AG08395 (cell line): ENCODE data around the gene CLINT1.
"Not testable (repeated sequence)": the region's sequence is repeated elsewhere in the genome, so short reads cannot be mapped to it uniquely, and the experiment has no call there.

ENCODE experiments used
- DNase-seq: peaks from one replicate; pipeline ENCODE4 v3.0.0; 2012; ENCODE audit warnings: mixed read lengths, low spot score

CLINT1 gene

DNA sequence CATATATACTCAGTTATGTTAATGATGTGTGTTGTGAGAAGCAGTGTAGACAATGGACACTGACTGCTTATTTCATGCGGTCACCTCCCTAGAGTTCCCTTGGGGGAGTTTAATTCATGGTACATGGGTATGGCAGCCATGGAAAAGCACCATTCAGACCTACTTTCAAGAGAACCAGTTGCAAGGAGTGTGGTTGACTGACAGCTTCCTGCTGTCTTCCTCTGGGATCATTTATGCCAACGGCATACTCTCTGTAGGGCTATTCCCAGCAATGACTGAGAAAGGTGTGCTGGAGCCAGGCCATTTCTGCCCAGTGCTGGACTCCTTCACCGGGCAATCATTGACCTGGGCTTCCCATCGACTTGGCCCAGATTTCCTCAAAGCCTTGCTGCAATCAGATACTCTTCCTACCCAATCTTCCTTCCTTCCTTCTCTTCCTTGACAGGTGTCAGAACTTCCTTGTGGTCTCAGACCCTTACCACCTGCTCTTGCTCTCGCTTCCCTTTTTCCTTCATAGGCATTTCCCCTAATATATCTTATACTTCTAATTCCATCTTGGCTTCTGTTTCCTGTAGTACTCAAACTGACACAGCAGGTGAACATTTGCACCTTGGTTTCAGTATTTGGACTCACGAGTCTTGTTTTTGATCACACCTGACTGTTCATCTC lies 3.4 kb upstream of the CLINT1 start:
- DNase-seq: no peak

DNA sequence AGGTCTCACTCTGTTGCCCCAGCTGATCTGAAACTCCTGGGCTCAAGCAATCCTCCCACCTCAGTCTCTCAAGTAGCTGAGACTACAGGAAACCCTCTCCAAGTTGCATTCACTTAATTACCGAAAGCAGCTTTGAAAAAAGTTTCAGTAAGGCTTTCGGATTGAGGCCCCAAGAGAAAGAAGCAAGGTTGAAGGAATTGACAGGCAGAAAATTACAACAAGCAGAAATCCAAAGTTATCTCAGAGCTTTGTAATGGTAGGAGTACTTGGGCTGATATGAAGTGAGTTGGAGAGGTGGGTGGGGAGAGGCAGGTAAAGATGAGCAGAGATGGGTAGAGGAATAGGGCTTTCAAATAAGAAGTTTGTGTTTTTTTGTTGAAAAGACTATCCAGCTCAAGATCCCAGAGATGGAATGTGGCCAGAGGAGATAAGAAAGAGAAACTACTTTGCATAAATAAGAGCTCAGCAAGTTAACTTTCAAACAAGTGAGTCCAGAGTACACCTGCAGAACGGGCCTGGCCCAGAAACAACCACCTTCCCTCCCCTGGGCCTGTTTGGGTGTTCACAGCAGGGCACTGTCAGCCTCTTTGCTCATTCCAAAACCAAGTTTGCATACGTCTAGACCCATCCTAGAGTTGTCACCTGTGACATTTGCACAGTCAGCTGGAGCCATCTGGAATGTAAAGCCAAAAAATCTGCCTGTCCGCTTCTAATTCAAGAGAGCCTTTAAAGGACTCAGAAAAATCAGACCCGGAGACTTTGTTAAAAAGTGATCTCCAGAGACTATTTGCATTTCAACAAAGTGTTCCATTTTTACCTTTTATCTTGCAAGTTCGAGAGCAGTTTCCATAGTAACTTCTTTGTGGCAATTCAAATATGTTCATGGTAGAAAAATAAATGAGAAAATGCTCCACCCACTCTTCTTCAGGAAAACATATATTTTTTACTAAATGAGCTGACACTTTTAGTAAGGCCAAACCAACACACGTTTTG lies 2.2 kb upstream of the CLINT1 start:
- no peak for DNase-seq

DNA sequence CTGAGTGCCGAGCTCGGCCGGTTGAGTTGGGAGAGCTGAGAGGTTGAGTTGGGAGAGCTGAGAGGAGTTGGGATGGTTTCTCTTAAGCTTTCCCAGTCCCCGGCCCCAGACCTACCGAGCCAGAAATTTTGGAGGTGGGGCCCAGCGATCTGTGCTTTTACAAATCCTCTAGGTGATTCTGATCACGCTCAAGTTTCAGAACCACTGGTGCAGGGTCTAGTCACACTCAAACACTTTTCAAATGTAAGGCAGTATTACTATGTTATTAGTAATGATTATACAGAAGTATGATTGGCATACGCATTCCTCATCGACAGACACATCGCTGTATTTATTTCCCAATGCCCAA lies 256 bp upstream of the CLINT1 start:
- DNase-seq: no peak

DNA sequence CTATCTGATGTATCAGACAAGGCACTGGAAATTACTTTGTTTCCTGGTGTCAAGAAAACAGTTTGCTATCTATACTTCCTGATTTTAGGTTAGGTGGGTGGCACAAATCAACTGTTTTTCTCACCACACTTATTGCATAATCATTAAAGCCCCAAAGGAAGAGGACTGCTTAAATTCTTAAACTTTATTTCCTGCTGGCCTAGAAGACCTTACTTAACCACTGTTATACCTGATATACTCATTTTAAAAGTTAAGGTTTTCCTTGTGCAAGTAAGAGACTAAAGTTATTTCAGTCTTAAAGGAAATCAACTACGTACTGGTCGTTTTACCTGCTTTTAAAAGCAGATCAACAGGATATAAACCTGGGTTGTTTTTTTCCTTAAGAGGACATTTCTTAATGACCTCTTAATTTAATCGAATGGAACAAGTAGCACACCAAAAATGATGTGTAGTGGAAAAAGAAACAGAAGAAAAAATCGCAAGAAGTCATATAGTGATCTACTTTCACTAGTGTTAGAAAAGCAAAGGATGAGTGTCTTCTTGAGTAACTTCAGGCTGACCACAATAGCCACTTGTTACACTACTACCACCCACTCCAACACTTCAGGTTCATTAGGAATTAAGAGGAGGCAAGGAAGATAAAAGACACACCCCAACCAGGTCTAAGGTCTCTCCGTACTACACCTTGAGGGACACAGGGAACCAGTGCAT lies 974 bp downstream of the CLINT1 start:
- peak; percentile 35 for DNase-seq

DNA sequence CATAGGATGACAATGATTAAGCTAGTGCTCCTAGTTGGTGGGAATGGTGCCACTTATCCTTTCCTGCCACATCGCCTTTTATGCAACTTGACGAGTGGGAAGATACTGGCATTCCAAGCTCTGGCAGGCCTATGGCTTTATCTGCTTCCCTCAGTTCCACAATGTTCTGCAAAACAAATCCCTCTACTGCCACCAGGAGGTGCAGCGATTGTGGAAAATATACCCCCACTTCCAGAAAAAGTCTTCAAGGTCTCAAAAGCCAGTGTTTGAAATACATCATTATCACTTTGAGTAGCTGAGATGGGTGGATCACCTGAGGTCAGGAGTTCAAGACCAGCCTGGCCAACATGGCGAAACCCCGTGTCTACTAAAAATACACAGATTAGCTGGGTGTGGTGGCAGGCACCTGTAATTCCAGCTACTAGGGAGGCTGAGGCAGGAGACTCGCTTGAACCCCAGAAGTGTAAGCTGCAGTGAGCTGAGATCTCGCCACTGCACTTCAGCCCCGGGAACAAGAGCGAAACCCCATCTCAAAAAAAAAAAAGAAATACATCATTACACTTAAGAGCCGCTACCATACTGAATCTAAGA lies 3.4 kb downstream of the CLINT1 start:
- peak; percentile 64 for DNase-seq

DNA sequence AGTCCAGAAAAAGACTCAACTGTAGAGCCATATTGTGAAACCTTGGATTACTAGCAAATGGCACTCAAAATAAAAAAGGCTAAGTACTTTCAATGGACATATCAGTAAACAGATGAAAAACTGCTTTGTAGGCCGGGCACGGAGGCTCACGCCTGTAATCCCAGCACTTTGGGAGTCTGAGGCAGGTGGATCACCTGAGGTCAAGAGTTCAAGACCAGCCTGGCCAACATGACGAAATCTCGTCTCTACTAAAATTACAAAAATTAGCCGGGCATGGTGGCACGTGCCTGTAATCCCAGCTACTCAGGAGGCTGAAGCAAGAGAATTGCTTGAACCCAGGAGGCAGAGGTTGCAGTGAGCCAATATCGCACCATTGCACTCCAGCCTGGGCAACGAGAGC lies 5.6 kb downstream of the CLINT1 start:
- DNase-seq: not testable (repeated sequence)

DNA sequence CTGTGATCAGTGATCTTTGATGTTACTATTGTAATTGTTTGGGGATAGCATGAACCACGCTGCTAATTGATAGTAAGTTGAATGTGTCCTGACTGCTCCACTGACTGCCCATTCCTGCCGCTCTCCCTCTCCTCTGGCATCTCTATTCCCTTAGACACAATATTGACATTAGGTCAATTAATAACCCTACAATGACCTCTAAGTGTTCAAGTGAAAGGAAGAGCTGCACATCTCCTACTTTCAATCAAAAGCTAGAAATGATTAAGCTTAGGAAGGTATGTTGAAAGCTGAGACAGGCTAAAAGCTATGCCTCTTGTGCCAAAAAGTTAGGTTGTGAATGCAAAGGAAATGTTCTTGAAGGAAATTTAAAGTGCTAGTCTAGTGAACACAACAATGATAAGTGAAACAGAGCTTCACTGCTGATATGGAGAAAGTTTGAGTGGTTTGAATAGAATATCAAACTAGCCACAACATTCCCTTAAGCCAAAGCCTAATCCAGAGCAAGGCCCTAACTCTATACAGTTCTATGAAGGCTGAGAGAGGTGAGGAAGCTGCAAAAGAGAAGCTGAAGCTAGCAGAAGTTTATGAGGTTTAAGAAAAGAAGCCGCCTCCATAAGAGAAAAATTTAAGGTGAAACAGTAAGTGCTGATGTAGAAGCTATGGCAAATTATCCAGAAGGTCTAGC lies 12.9 kb downstream of the CLINT1 start:
- no peak for DNase-seq

DNA sequence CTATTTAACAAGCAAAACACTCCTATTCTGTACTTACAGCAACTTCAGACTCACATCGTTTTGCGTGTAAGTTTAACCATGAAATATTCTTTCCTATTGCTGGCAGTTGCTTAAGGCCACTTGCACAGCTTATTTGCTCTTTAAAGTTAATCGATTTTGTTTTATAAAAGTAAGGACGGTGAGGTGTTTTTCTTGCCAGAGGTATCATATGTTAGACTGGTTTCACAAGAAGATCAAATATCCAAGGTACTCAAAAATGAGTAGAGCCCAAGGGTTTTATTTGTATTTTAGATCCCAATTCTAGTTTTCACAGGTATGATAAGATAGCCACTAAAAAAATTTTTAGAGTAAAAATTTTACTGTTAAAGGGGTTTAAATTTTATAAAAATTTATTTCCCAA lies 16.2 kb downstream of the CLINT1 start:
- no peak for DNase-seq

DNA sequence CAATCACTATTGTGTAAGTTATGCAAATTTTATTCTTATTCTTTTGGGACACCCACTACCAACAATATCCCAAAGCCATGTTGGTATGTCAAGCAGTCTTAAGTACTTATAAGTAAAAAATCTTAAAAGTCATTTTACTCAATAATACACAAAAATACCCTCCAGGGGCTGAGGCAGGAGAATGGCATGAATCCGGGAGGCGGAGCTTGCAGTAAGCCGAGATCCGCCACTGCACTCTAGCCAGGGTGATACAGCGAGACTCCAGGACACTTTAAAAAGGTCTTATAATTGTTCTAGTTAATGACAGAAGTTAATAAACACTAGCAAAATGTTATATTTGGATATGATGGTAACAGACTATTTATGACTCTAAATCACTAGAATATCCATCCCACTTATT lies 16.8 kb downstream of the CLINT1 start:
- DNase-seq: no peak

DNA sequence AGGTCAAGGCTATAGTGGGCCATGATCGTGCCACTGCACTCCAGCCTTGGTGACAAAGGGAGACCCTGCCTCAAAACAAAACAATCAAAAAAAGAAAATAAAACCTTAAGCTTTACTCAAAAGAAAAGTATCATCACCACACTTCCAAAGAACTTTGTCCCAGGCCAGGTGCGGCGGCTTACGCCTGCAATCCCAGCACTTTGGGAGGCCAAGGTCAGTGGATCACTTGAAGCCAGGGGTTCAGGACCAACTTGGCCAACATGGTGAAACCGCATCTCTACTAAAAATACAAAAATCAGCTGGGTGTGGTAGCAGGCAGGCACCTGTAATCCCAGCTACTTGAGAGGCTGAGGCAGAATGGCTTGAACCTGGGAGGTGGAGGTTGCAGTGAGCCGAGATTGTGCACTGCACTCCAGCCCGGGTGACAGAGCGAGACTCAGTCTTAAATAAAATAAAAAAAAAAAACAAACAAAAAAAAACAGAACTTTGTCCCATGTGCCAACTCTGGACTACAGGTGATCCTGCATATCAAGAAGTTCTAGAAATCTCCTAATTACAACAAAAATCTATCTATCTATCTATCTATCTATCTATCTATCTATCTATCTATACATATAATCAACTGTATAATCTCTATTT lies 19.7 kb downstream of the CLINT1 start:
- DNase-seq: no peak

DNA sequence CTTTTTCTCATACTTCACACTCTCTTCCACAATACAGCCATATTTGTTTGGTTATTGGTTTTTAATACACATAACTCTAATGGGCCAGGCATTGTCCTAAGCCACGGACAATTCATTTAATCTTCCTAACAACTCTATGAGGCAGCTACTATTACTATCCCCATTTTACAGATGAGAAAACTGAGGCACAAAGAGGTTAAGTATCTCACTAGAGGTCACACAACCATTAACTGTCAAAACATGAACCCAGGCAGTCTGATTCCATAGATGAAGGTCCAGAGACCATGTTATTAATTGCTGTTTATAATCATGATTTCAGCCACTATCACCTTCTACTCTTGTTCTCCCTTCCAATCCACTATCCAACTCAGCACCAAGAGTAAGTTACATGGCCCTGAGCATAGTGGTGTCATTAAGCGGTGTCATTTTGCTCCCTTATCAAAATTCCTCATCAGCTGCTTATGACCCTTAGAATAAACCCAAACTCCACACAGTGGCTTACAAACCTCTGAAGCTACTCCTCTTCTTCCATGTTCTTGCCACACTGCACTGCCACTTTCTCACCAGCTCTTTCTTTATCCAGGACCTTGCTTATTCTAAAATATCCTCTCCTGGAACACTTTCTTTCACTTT lies 22.7 kb downstream of the CLINT1 start:
- DNase-seq: no peak

DNA sequence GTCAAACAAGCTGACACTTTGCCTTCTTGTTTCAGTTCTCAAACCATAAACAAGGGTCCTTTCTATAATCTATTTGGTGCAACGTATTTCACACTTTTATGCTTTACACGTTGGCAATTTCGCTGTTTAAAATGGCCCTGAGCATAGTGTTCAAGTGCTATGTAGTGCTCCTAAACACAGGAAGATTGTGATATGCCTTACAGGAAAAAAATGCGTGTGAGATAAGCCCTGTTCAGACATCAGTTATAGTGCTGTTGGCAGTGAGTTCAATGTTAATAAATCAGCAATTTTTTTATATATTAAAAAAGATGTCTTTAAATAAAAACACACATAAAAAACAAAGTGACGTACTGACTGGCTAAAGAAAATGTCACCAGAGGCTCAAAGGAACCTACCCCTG lies 23.9 kb downstream of the CLINT1 start:
- DNase-seq: no peak

DNA sequence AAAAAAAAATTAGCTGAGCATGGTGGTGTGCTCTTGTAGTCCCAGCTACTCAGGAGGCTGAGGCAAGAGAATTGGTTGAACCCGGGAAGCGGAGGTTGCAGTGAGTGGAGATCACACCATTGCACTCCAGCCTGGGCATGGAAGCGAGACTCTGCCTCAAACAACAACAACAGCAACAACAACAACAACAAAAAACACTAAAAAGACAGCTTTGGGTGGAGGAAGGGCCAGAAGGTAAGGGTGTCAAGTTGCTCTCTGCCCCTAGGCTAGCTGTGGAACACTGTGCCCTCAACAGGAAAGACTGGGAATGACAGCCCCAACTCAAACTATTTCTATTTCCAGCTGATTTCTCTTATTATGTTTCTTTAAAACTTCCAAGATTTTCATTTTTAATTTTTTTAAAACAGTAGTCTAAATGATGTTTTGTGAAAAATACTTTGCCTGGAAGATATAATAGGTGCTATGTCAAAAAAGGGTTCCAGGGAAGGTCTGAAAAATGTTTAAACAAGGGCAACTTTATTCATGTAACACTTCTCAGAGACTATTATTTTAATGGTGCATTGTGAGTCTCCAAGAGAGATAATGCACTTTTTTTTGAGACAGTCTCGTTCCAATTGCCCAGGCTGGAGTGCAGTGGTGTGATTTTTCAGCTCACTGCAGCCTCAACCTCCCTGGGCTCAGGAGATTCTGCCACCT lies 29.9 kb downstream of the CLINT1 start:
- DNase-seq: peak; percentile 4

DNA sequence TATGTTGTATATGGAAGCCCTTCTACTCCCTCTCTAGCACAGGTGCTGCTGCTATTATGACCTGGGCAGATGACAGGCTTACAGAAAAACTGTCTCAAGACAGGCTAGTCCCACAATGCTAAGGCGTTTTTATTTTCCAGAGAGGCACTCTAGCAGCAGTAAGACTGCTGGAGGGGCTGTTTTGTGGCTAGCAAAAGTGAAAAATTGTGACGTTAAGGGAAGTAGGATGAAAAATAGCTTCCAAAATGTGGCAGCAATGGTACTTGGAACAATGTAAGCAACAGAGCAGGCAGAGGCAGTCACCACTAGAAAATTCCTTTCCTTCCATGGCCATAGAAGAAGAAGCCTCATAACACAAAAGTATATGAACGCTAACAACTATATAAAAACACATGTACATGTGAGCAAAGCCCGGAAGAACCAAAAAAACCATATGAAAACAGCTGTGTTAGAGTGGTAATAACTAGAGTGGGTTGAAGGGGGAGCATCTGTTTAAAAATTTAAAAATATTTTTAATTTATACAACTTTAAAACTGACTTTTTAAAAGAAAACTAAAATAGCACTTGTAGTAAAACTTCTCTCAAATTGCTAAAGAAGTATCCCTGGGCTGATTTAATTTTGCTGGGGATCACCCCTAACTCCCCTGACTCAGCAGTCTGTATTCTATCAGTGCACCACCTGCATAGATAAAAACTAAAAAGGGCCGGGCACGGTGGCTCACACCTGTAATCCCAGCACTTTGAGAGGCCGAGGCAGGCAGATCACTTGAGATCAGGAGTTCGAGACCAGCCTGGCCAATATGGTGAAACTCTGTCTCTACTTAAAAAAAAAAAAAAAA lies 30.6 kb downstream of the CLINT1 start:
- no peak for DNase-seq

DNA sequence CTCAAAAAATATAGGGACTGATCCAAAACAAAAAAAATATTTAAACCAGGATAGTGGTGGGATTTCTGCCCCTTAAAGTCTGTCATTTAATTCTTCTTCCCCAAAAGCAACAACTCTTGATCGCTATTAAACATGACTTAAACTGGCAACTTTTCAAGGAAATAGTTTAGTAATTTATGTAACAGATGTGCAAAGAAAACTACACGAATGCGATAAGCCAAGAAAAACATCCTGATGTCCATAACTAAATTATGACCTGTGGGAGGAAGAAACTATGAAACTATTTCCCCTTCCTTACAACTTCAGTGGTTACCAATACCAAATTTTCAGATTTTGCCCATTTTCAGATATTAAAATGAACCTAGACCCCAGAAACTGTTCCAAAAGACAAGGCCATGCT lies 31.5 kb downstream of the CLINT1 start:
- no peak for DNase-seq

DNA sequence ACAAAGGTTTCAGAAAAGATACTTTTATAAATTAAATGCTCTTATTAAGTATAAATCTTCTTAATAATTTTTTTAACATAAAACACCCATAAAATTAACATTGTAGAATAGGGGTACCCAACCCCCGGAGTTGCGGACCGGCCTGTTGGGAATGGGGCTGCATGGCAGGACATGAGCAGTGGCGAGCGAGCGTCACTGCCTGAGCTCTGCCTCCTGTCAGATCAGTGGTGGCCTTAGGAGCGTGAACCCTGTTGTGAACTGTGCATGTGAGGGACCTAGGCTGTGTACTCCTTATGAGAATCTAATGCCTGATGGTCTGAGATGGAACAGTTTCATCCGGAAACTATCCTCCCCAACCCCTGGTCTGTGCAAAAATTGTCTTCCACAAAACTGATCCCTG lies 35.3 kb downstream of the CLINT1 start:
- DNase-seq: no peak

DNA sequence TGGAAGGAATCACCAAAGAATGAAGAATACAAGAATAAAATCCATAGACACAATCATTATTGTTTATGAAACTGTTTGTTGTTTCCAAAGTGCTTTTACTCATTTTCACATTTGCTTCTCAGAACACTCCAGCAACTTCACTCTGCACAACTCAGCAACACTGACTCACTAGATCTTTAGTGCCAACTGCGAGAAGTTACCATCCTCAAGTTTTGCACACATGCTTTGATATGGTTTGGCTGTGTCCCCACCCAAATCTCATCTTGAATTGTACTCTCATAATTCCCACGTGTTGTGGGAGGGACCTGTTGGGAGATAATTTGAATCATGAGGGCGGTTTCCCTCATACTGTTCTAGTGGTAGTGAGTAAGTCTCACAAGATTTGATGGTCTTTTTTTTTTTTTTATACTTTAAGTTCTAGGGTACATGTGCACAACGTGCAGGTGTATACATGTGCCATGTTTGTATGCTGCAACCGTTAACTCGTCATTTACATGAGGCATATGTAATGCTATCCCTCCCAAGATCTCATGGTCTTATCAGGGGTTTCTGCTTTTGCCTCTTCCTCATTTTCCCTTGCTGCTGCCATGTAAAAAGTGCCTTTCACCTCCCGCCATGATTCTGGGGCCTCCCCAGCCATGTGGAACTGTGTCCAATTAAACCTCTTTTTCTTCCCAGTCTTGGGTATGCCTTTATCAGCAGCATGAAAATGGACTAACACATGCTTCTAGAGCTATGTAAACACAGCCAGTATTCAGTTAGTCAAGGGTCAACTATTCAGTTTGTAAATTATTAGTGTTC lies 36.9 kb downstream of the CLINT1 start:
- no peak for DNase-seq

DNA sequence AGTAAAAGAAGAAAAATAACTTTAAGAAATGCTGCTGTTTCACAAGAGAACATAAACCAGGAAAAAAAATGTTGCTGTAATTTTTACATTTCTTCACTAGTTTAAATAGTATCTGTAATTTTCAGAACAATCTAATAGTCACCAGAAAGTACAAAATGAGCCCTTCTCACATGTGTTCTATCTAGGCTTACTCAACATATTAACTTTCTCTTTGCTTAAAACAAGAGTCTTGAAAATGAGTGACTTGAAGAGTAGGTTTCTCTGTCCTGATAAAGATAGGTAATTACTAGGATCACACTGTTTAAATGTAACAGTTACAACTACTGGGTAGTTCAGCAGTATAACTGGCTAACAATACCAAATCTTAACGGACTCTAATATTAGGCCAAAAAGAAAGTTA lies 37.5 kb downstream of the CLINT1 start:
- no peak for DNase-seq
